IMR-90 (cell line): ENCODE measurements around the gene TRPC4AP.

Source experiments
- BHLHE40 ChIP-seq: fragments of 150-350 bp; IDR thresholded peaks from 2 replicates; pipeline ENCODE4 v1.6.1; 2016; ENCODE audit warnings: mild to moderate bottlenecking, low read depth, low read length
- CEBPB ChIP-seq: IDR thresholded peaks from 2 replicates; pipeline ENCODE4 v1.6.1; 2012; ENCODE audit warnings: low read depth, low read length, improper control_type of control experiment
- MAFK ChIP-seq: IDR thresholded peaks from 2 replicates; pipeline ENCODE4 v1.6.1; 2012; ENCODE audit warnings: low read depth, low read length, improper control_type of control experiment
- MAZ ChIP-seq: IDR thresholded peaks from 2 replicates; pipeline ENCODE4 v1.6.1; 2012; ENCODE audit warnings: low read depth, mild to moderate bottlenecking, low read length, improper control_type of control experiment, moderate library complexity, borderline replicate concordance
- MXI1 ChIP-seq: IDR thresholded peaks from 2 replicates; pipeline ENCODE4 v1.6.1; 2012; ENCODE audit warnings: low read depth, mild to moderate bottlenecking, low read length, moderate library complexity, borderline replicate concordance
- POLR2A ChIP-seq: IDR thresholded peaks from 2 replicates; pipeline ENCODE4 v1.6.1; 2012; ENCODE audit warnings: mild to moderate bottlenecking, low read depth, low read length
- RAD21 ChIP-seq: IDR thresholded peaks from 2 replicates; pipeline ENCODE4 v1.6.1; 2012; ENCODE audit warnings: low read length, improper control_type of control experiment
- RCOR1 ChIP-seq: IDR thresholded peaks from 2 replicates; pipeline ENCODE4 v1.6.1; 2012; ENCODE audit warnings: mild to moderate bottlenecking, low read length, improper control_type of control experiment; ENCODE audit not compliant: insufficient replicate concordance
- RFX5 ChIP-seq: IDR thresholded peaks from 2 replicates; pipeline ENCODE4 v1.8.0; 2012; ENCODE audit warnings: low read depth, mild to moderate bottlenecking, low read length, moderate library complexity
- SMC3 ChIP-seq: fragments of 150-350 bp; IDR thresholded peaks from 2 replicates; pipeline ENCODE4 v1.6.1; 2016; ENCODE audit warnings: low read depth, mild to moderate bottlenecking, antibody characterized with exemption, low read length, moderate library complexity
- TF ChIP-seq, protein P1 (sequence below): conservative IDR thresholded peaks from 2 replicates; pipeline ENCODE4 v1.5.1; 2012; ENCODE audit warnings: mild to moderate bottlenecking, low read depth, low read length, improper control_type of control experiment
- TF ChIP-seq, protein P2 (sequence below): fragments of 150-350 bp; IDR thresholded peaks from 2 replicates; pipeline ENCODE4 v1.6.1; 2016; ENCODE audit warnings: low read depth, mild to moderate bottlenecking, low read length, moderate library complexity, borderline replicate concordance
- TF ChIP-seq, protein P3 (sequence below): fragments of 150-350 bp; IDR thresholded peaks from 2 replicates; pipeline ENCODE4 v1.6.1; 2017; ENCODE audit warnings: mild to moderate bottlenecking, antibody characterized with exemption, low read length, low read depth

DNA sequence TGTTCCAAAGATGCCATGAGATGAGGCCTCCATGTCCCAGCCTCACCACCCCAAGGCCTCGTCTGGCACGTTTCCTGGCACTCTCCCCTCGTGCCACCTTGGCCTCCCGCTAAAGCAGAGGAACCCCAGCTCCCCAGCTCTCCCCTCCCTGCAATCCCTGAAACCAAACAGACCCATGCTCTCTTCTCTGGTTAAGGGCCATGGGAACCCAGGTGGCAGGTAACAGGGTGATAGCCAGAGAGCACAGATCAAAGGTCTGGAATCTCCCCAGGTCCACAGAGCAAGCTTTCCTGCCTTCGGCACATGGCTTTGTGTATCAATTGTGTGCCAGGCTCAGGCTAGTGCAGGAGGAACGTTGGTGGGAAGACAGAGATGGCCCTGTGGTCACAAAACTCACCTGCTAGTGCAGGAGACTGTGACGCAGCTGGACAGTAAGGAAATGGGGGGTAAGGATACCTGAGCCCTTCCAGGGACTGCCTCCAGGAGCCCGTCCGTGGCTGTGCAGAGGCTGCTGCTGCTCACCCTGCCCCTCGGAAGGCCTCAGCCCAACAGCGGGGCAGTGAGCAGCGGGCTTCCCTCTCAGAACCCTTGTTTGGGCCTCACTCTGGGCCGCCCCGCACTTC is 98.0 kb downstream of the TRPC4AP start:
- TF ChIP-seq, protein P1, sequence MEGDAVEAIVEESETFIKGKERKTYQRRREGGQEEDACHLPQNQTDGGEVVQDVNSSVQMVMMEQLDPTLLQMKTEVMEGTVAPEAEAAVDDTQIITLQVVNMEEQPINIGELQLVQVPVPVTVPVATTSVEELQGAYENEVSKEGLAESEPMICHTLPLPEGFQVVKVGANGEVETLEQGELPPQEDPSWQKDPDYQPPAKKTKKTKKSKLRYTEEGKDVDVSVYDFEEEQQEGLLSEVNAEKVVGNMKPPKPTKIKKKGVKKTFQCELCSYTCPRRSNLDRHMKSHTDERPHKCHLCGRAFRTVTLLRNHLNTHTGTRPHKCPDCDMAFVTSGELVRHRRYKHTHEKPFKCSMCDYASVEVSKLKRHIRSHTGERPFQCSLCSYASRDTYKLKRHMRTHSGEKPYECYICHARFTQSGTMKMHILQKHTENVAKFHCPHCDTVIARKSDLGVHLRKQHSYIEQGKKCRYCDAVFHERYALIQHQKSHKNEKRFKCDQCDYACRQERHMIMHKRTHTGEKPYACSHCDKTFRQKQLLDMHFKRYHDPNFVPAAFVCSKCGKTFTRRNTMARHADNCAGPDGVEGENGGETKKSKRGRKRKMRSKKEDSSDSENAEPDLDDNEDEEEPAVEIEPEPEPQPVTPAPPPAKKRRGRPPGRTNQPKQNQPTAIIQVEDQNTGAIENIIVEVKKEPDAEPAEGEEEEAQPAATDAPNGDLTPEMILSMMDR: no peak
- TF ChIP-seq POLR2A: no peak
- TF ChIP-seq MAZ: no peak
- no peak for TF ChIP-seq SMC3
- no peak for TF ChIP-seq BHLHE40
- TF ChIP-seq RAD21: no peak
- TF ChIP-seq MXI1: no peak
- TF ChIP-seq RFX5: no peak
- TF ChIP-seq, protein P2, sequence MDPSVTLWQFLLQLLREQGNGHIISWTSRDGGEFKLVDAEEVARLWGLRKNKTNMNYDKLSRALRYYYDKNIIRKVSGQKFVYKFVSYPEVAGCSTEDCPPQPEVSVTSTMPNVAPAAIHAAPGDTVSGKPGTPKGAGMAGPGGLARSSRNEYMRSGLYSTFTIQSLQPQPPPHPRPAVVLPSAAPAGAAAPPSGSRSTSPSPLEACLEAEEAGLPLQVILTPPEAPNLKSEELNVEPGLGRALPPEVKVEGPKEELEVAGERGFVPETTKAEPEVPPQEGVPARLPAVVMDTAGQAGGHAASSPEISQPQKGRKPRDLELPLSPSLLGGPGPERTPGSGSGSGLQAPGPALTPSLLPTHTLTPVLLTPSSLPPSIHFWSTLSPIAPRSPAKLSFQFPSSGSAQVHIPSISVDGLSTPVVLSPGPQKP: no peak
- TF ChIP-seq CEBPB: no peak
- TF ChIP-seq RCOR1: no peak
- no peak for TF ChIP-seq MAFK
- TF ChIP-seq, protein P3, sequence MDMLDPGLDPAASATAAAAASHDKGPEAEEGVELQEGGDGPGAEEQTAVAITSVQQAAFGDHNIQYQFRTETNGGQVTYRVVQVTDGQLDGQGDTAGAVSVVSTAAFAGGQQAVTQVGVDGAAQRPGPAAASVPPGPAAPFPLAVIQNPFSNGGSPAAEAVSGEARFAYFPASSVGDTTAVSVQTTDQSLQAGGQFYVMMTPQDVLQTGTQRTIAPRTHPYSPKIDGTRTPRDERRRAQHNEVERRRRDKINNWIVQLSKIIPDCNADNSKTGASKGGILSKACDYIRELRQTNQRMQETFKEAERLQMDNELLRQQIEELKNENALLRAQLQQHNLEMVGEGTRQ: no peak
